GM10266 (cell line): ENCODE measurements around the gene FRYL.

Source experiments
- DNase-seq: peaks from one replicate; pipeline ENCODE4 v3.0.0; 2012; ENCODE audit errors: extremely low spot score
- TF ChIP-seq, protein P1 (sequence below): IDR thresholded peaks from 2 replicates; pipeline ENCODE4 v1.5.1; 2012; ENCODE audit warnings: mild to moderate bottlenecking, low read depth; ENCODE audit not compliant: control insufficient read depth, insufficient read depth; ENCODE audit errors: missing control alignments

The FRYL gene

GRCh38 chr4:48602222-48602621 lies 177.9 kb downstream of the FRYL start:
- TF ChIP-seq, protein P1, sequence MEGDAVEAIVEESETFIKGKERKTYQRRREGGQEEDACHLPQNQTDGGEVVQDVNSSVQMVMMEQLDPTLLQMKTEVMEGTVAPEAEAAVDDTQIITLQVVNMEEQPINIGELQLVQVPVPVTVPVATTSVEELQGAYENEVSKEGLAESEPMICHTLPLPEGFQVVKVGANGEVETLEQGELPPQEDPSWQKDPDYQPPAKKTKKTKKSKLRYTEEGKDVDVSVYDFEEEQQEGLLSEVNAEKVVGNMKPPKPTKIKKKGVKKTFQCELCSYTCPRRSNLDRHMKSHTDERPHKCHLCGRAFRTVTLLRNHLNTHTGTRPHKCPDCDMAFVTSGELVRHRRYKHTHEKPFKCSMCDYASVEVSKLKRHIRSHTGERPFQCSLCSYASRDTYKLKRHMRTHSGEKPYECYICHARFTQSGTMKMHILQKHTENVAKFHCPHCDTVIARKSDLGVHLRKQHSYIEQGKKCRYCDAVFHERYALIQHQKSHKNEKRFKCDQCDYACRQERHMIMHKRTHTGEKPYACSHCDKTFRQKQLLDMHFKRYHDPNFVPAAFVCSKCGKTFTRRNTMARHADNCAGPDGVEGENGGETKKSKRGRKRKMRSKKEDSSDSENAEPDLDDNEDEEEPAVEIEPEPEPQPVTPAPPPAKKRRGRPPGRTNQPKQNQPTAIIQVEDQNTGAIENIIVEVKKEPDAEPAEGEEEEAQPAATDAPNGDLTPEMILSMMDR = no peak
- DNase-seq = no peak

DNA sequence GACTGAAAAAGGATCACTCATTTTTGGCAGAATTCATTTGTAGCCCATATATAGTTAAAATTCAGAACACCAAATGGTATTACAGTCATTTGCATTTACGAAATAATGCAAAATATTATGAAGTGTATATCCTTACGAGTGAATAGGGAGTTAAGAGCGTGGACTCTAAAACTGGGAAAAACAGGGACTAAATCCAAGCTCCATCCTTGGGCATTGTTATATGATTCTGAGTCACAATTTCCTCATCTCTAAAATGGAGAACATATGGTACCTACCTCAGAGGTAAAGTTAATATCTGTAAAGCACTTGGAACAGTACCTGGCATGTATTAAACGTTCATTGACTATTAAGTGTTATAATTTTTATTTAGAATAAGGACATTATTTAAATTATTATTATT lies 183.7 kb downstream of the FRYL start:
- DNase-seq = no peak
- TF ChIP-seq, protein P1 = no peak

DNA sequence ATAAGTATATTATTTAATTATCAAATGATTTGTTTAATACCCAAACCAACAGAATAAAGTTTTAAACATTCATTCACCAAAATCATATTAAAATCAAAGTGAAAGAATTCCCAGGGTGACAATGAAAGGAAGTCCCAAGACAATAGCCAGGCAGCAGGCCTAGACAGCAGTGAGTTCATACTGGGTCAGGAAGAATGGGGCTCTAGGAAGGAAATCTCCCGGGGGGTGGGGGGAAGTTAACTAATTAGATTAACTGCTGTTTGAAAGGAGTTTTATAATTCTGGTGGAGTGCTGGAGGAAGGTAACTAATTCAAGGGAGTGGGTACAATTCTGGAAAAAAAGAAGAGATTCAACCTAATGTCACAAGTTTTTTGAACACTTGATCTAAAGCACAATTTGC lies 185.9 kb downstream of the FRYL start:
- no peak for DNase-seq
- TF ChIP-seq, protein P1 = no peak

DNA sequence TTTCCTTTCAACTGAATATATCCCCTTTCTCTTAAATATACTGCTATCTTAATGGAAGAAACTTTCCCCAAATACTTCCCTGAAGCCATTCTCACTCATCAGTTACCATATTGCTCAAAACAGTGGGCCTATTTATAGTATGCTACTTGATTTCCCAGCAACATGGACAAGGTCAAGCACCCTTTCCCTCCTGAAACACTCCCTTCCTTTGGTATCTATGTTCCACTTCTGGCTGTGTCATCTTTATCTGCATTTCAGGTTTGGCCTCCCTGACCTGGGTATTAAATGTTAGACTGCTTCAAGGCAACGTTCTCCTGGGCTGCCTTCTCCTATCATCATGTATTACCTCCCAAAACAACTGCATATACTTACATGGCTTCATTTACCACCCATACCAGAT lies 188.7 kb downstream of the FRYL start:
- no peak for DNase-seq
- TF ChIP-seq, protein P1 = no peak

- DNase-seq = no peak
- TF ChIP-seq, protein P1 = no peak
These were observed 189.2 kb downstream of the FRYL start for GRCh38 chr4:48590884-48591283.

DNA sequence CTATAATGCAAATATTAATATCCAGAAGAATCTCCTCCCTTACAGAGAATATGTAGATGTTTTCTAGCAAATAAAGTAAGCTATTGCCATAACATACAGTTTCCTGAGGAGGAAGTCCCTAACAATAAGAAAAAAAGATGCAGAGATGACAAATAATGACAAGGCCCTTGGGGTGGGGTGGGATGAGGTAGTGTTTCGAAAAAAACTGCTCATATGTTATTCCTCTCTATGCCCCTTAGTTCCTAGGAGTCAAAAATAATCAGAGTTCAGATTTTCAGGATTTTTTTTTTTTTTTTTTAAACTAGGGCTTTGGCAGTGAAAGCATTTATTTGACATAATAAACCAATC lies 191.0 kb downstream of the FRYL start:
- DNase-seq = no peak
- TF ChIP-seq, protein P1 = no peak

DNA sequence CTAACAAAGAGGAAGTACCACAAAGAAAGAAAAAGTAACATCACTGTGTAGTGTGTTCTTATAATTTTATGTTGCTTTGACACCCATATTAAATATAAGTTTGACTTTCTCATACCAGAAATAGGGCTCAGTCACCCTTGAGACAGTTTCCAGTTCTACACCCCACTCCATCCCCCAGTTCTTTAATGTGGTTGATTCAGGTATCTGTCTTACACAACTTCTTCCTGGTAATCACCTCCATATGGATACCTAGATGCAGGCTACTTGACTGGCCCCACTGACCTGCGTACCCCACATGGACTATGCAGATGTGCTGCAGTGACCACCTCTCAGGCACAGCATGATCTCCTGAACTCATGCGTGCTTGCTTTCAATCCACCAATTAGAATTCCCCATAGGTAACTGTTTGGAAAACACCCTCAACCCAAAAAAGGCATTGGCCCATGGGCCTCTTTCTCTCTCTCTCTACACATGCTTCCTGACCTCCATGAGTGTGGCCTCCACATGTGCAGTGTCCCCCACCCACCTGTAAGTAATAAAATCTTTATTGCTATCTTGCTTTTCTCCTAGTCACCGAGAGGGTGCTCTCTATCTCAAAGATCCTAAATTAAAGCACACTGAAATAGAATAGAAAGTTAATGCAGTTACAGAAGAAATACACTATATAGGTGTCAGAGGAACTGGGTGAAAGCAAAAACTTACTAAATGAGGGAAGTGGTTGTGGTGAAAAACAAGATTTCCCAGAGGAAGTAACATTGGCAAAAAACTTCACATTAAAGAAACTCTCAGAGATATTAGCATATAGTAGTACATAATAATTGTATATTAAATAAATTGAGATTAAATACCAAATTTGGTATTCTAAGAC lies 191.6 kb downstream of the FRYL start:
- TF ChIP-seq, protein P1 = no peak
- no peak for DNase-seq
